ENCODE measurements around the gene NUP85. TPM values are rescaled to one million over a fixed set of nuclear protein-coding genes. Genes with fewer than 3 reads are reported as not detected.

NUP85 gene
- total RNA-seq, 3 donors from 2014 or later (not counting 1 experiment from before 2014, with no cell fraction given) = 71.1 to 78.1 (median 77.0) TPM

- Mint-ChIP-seq H3K4me3 (no peak overlapping the region), H3K27ac (peak overlapping the region; percentile 77 to 78), H3K27me3 (ENCODE audit: low read depth in 2 of 2) (no peaks in the 10 kb centered on the region), H3K4me1 (peaks cover 5 to 12% of the 10 kb centered on the region in 2 donors), H3K9me3 (no peaks in the 10 kb centered on the region), H3K36me3 (no peaks in the 10 kb centered on the region)
- Histone ChIP-seq H3K4me3 (ENCODE audit: low read length) (no peak overlapping the region), H3K36me3 (ENCODE audit: control insufficient read depth, insufficient read depth, low read length) (peaks cover 91% of the 10 kb centered on the region), H3K27ac (ENCODE audit: low read length) (no peak overlapping the region), H3K4me1 (ENCODE audit: control insufficient read depth, insufficient read depth, low read length) (peaks cover 36% of the 10 kb centered on the region), H3K9me3 (ENCODE audit: control insufficient read depth, insufficient read depth, low read length) (no peaks in the 10 kb centered on the region), H3K27me3 (ENCODE audit: control insufficient read depth, insufficient read depth, low read length) (no peaks in the 10 kb centered on the region)
- DNase-seq = no peak
- 95% methylated on average over 12 of the region's 12 CpGs for WGBS (ENCODE audit: insufficient coverage)
- intact Hi-C loops (cut with micrococcal nuclease) = no loop called here
- TF ChIP-seq CTCF (IDR thresholded peaks at IDR 0.05) = no peak
- ATAC-seq = no peak
Observed at GRCh38 chr17:75239214-75239613, 33.7 kb downstream of the NUP85 start.

GRCh38 chr17:75239778-75240393, 34.4 kb downstream of the NUP85 start:
- DNase-seq = no peak
- intact Hi-C loops (cut with micrococcal nuclease) = no loop called here
- no peak for ATAC-seq
- H3K9me3 ChIP-seq (ENCODE audit: control insufficient read depth, insufficient read depth, low read length) = no peaks in the 10 kb centered on the region
- peak overlapping the region in 1 of 2 donors; percentile 54 for H3K27ac Mint-ChIP-seq
- H3K4me3 ChIP-seq (ENCODE audit: low read length) = no peak overlapping the region
- no peak overlapping the region for H3K4me3 Mint-ChIP-seq
- WGBS (ENCODE audit: insufficient coverage) = 96% methylated on average over 23 of the region's 23 CpGs
- H3K27ac ChIP-seq (ENCODE audit: low read length) = no peak overlapping the region
- H3K4me1 Mint-ChIP-seq = peaks cover 9 to 12% of the 10 kb centered on the region in 2 donors
- H3K9me3 Mint-ChIP-seq = no peaks in the 10 kb centered on the region
- H3K36me3 Mint-ChIP-seq = no peaks in the 10 kb centered on the region
- H3K27me3 Mint-ChIP-seq (ENCODE audit: low read depth in 2 of 2) = no peaks in the 10 kb centered on the region
- H3K4me1 ChIP-seq (ENCODE audit: control insufficient read depth, insufficient read depth, low read length) = peaks cover 43% of the 10 kb centered on the region
- peaks cover 91% of the 10 kb centered on the region for H3K36me3 ChIP-seq (ENCODE audit: control insufficient read depth, insufficient read depth, low read length)
- no peaks in the 10 kb centered on the region for H3K27me3 ChIP-seq (ENCODE audit: control insufficient read depth, insufficient read depth, low read length)
- no peak for TF ChIP-seq CTCF (IDR thresholded peaks at IDR 0.05)

GRCh38 chr17:75240394-75241142, 35.1 kb downstream of the NUP85 start:
- H3K4me3 Mint-ChIP-seq = no peak overlapping the region
- intact Hi-C loops (cut with micrococcal nuclease) = no loop called here
- peaks cover 9 to 12% of the 10 kb centered on the region in 2 donors for H3K4me1 Mint-ChIP-seq
- H3K9me3 Mint-ChIP-seq = no peaks in the 10 kb centered on the region
- H3K36me3 ChIP-seq (ENCODE audit: control insufficient read depth, insufficient read depth, low read length) = peaks cover 92% of the 10 kb centered on the region
- peak; percentile 25 for TF ChIP-seq CTCF (IDR thresholded peaks at IDR 0.05)
- H3K27ac ChIP-seq (ENCODE audit: low read length) = no peak overlapping the region
- peaks cover 47% of the 10 kb centered on the region for H3K4me1 ChIP-seq (ENCODE audit: control insufficient read depth, insufficient read depth, low read length)
- ATAC-seq (peak in 2 of 3 donors; percentile 24 to 36), DNase-seq (peak in 1 of 2 donors; percentile 56)
- H3K27me3 Mint-ChIP-seq (ENCODE audit: low read depth in 2 of 2) = no peaks in the 10 kb centered on the region
- H3K9me3 ChIP-seq (ENCODE audit: control insufficient read depth, insufficient read depth, low read length) = no peaks in the 10 kb centered on the region
- peak overlapping the region in 1 of 2 donors; percentile 54 for H3K27ac Mint-ChIP-seq
- 89% methylated on average over 23 of the region's 23 CpGs for WGBS (ENCODE audit: insufficient coverage)
- no peak overlapping the region for H3K4me3 ChIP-seq (ENCODE audit: low read length)
- no peaks in the 10 kb centered on the region for H3K27me3 ChIP-seq (ENCODE audit: control insufficient read depth, insufficient read depth, low read length)
- H3K36me3 Mint-ChIP-seq = no peaks in the 10 kb centered on the region
